Medulla oblongata (tissue), 1 donor: ENCODE data around the gene LMBR1.
"Not testable (repeated sequence)": the region's sequence is repeated elsewhere in the genome, so short reads cannot be mapped to it uniquely, and the experiment has no call there.

Source experiments
- DNase-seq: peaks from one replicate; pipeline ENCODE4 v3.0.0-alpha.2; 2015; ENCODE audit errors: extremely low spot score

Gene LMBR1

GRCh38 chr7:156697283-156697682, 195.7 kb downstream of the LMBR1 start:
- DNase-seq, result not testable (repeated sequence)

GRCh38 chr7:156693627-156694026, 199.4 kb downstream of the LMBR1 start:
- peak; percentile 2 for DNase-seq

GRCh38 chr7:156692849-156693248, 200.1 kb downstream of the LMBR1 start:
- no peak for DNase-seq

- DNase-seq, result no peak
Measured at GRCh38 chr7:156691764-156692163, 201.2 kb downstream of the LMBR1 start.

GRCh38 chr7:156684661-156685060, 208.3 kb downstream of the LMBR1 start:
- no peak for DNase-seq

GRCh38 chr7:156684251-156684650, 208.7 kb downstream of the LMBR1 start:
- DNase-seq, result no peak

GRCh38 chr7:156682928-156683327, 210.1 kb downstream of the LMBR1 start:
- DNase-seq, result no peak

- DNase-seq, result no peak
Measured at GRCh38 chr7:156680281-156680680, 212.7 kb downstream of the LMBR1 start.

- DNase-seq, result no peak
Measured at GRCh38 chr7:156677374-156678054, 215.5 kb downstream of the LMBR1 start.

- no peak for DNase-seq
Measured at GRCh38 chr7:156676263-156676662, 216.7 kb downstream of the LMBR1 start.

GRCh38 chr7:156675721-156676120, 217.3 kb downstream of the LMBR1 start:
- DNase-seq, result no peak

- no peak for DNase-seq
Measured at GRCh38 chr7:156673902-156674301, 219.1 kb downstream of the LMBR1 start.

- DNase-seq, result no peak
Measured at GRCh38 chr7:156673454-156673853, 219.5 kb downstream of the LMBR1 start.

- no peak for DNase-seq
Measured at GRCh38 chr7:156669035-156669828, 223.8 kb downstream of the LMBR1 start.

- no peak for DNase-seq
Measured at GRCh38 chr7:156668130-156668741, 224.7 kb downstream of the LMBR1 start.

- DNase-seq, result no peak
Measured at GRCh38 chr7:156667110-156667426, 225.9 kb downstream of the LMBR1 start.

GRCh38 chr7:156666368-156667109, 226.4 kb downstream of the LMBR1 start:
- no peak for DNase-seq

GRCh38 chr7:156665101-156665500, 227.9 kb downstream of the LMBR1 start:
- DNase-seq, result no peak

GRCh38 chr7:156662277-156662676, 230.7 kb downstream of the LMBR1 start:
- DNase-seq, result no peak

- no peak for DNase-seq
Measured at GRCh38 chr7:156661637-156662036, 231.3 kb downstream of the LMBR1 start.

- DNase-seq, result no peak
Measured at GRCh38 chr7:156659961-156660360, 233.0 kb downstream of the LMBR1 start.

- no peak for DNase-seq
Measured at GRCh38 chr7:156659203-156659602, 233.8 kb downstream of the LMBR1 start.
